ENCODE data around the gene RGMA.
"Not testable (repeated sequence)": the region's sequence is repeated elsewhere in the genome, so short reads cannot be mapped to it uniquely, and the experiment has no call there.

RGMA gene

DNA sequence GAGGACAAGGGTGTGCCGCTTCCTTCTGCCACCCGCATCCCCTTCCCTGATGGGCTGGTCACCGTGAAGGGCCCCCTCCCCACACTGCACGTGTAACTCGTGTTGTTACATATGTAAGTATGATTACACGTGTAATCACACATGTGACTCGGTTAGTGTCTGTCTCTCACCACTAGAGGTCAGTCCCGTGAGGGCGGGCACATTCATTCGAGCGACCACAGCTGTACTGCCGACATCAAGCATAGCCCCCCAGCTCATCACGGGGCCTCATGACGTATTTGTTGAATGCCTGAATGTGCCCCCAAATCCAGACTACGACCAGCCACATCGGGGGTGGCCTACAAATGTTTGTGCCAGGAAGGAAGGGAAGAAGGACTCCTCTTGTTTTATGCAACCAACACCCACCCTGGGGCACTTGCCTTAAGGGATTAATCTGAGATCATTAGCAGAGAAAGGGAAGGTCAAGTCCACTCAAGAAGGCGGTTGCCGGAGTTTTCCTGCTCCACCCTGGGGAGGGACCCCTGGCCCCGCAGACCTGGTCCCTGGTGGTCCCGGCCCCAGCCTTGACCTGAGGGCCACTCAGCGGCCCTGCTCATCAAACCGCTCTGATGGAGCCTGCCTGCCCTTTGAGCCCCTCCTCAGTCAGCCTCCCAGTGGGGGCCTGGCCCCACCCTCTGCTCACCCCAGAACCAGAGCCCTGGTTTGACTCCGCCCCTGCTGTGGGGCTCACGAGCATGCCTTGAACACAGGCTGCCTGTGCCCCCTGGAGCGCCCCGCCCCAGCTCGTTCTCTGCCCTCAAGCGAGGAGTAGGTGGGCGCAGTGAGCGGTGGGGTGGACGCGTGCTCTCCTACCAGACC is 52.8 kb downstream of the RGMA start:
- DNase-seq (ENCODE audit: low spot score), result peak; percentile 84
- TF ChIP-seq, protein P1, sequence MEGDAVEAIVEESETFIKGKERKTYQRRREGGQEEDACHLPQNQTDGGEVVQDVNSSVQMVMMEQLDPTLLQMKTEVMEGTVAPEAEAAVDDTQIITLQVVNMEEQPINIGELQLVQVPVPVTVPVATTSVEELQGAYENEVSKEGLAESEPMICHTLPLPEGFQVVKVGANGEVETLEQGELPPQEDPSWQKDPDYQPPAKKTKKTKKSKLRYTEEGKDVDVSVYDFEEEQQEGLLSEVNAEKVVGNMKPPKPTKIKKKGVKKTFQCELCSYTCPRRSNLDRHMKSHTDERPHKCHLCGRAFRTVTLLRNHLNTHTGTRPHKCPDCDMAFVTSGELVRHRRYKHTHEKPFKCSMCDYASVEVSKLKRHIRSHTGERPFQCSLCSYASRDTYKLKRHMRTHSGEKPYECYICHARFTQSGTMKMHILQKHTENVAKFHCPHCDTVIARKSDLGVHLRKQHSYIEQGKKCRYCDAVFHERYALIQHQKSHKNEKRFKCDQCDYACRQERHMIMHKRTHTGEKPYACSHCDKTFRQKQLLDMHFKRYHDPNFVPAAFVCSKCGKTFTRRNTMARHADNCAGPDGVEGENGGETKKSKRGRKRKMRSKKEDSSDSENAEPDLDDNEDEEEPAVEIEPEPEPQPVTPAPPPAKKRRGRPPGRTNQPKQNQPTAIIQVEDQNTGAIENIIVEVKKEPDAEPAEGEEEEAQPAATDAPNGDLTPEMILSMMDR (IDR thresholded peaks at IDR 0.05; ENCODE audit: extremely low read depth, missing control alignments), result peak; percentile 50

DNA sequence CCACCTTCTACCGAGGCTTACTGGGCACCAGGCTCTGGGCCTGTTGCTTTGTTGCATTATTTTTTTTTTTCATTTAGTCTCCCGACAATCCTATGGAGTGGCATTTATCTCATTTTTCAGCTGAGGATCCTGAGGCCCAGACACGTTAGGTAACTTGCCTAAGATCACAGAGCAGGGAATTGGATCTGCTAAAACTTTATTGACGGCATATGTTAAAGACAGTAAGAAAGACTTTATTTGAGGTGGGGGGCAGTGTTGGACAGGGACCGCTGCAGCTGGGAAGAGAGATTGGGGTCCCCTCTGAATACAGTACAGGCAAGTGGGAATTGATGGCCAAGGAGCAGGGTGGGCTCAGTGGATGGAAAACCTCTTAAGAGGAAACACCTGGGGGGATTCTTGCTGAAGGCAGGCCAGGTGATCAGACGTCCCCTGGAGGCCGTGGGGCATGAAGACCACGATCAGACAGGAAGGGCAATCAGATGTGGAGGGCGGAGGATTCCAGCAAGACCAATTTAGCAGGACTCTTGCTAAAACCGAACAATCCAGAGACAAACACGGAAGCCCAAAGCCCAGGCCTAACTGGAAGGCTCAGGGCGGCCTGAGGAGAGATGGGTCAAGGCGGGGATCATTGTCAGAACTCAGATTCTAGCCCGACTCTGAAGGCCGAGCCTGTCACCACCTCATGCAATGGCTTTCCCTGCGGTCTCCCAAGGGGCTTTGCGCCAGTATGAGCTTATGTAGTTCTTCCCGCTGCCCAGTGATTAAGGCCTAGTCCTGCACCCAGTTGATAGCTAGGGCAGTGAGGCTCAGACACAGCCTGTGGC is 53.7 kb downstream of the RGMA start:
- TF ChIP-seq, protein P1 (IDR thresholded peaks at IDR 0.05; ENCODE audit: extremely low read depth, missing control alignments), result peak; percentile 14
- peak; percentile 16 for DNase-seq (ENCODE audit: low spot score)

DNA sequence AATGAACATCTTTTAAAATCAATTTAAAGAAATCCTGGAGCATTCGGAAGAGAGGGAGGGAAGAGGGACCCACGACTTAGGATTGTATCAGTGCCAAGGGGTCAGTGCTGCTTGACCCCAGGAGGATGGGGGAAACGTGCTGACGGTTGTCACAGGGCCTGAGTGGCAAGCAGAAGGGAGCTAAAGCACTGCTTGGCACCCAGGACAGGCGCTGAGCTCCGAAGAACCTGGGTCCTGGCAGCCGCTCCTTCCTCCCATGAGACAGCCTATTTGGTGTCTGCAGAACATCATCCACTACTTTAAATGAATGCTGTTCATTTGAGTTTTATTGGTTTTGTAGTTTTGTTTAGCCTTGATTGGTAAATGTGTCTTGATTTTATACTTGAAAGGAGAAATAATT is 54.5 kb downstream of the RGMA start:
- TF ChIP-seq, protein P1 (IDR thresholded peaks at IDR 0.05; ENCODE audit: extremely low read depth, missing control alignments), result no peak
- DNase-seq (ENCODE audit: low spot score), result no peak

DNA sequence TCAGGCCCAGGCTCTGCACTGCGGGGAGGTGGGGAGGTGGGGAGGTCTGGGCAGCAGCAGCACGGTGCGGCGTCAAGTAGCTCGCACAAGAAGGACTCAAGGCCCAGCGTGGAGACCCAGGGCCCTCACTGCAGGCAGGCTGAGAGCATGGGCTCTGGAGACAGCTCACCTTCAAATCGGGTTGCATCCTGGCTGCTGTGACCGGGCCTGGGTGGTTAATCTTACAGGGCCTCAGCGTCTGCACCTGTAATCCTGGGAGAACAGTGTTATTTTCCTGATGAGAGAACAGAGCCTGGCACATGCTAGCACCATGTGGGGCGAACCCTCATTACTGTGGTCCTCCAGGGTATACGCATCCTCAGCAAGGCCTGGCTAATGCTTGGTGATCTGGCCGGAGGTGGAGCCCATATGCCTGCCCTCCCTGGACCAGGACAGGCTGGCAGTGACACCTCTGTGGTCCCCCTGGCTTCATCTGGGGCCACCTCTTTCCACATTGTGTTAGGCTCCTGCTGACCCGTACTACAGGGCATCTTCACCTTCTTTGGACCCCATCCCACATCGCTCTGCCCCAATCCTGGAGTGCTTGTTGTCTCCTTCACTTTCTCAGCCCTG is 55.5 kb downstream of the RGMA start:
- DNase-seq (ENCODE audit: low spot score), result peak; percentile 15

DNA sequence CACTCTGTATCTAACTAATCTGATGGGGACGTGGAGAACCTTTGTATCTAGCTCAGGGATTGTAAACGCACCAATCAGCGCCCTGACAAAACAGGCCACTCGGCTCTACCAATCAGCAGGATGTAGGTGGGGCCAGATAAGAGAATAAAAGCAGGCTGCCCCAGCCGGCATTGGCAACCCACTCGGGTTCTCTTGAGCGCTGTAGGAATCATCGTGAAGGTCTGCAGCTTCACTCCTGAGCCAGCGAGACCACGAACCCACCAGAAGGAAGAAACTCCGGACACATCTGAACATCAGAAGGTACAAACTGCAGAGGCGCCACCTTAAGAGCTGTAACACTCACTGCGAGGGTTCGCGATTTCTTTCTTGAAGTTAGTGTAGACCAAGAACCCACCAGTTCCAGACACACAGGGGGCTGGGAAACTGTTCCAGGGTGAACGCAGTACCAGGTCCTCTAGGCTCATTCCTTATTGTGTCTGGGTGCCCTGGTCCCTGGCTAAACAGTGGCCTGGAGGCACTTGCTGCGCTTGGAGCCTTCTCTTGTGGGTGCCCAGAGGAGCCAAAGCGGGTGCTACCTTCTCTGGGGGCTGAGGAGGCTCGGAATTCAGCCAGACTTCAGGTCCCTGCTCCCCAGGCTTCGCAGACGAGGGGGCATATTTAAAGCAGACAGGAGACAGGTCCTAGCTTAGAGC is 56.4 kb downstream of the RGMA start:
- DNase-seq (ENCODE audit: low spot score), result not testable (repeated sequence)

More for the DNA sequence above, 55.5 kb downstream of the RGMA start:
- TF ChIP-seq, protein P1 (IDR thresholded peaks at IDR 0.05; ENCODE audit: extremely low read depth, missing control alignments), result no peak

DNA sequence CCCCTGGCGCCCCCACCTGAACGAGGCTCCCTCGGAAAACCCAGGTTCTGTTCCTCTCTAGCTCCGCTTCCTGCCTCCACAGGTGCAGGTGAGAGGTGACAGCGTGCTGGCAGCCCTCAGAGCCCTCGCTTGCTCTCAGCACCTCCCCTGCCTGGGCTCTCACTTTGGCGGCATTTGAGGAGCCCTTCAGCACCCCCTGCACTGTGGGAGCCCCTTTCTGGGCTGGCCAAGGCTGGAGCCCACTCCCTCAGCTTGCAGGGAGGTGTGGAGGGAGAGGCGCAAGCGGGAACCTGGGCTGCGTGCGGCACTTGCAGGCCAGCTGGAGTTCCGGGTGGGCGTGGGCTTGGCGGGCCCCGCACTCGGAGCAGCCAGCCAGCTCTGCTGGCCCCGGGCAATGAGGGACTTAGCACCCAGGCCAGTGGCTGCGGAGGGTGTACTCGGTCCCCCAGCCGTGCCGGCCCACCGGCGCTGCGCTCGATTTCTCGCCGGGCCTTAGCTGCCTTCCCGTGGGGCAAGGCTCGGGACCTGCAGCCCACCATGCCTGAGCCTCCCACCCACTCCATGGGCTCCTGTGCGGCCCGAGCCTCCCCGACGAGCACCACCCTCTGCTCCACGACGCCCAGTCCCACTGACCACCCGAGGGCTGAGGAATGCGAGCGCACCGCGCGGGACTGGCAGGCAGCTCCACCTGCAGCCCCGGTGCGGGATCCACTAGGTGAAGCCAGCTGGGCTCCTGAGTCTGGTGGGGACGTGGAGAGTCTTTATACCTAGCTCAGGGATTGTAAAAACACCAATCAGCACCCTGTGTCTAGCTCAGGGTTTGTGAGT is 57.2 kb downstream of the RGMA start:
- not testable (repeated sequence) for DNase-seq (ENCODE audit: low spot score)

DNA sequence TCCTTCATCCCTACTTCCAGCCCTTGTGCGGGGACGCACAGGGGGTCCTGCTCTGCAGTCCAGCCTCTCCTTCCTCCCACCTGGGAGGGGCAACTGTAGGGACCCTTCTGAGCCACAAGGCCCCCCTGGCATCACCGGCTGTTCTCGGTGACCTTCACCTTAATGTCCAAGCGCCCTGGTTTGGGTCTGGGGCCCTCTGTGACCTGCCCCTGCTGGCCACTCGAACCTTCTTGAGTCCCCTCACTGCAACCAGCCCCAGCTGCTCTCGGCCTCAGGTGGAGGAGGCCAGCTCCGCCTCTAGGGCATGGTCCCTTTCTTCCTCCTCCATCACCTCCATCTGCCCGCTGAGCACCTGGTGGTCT is 57.9 kb downstream of the RGMA start:
- DNase-seq (ENCODE audit: low spot score), result no peak
- TF ChIP-seq, protein P1 (IDR thresholded peaks at IDR 0.05; ENCODE audit: extremely low read depth, missing control alignments), result no peak
